Measurements from ENCODE around the gene ORAI3. TPM values are rescaled to one million over a fixed set of nuclear protein-coding genes. Genes with fewer than 3 reads are reported as not detected.

Gene ORAI3
- total RNA-seq, 1 experiment from 2014 or later: 10.8 TPM

DNA sequence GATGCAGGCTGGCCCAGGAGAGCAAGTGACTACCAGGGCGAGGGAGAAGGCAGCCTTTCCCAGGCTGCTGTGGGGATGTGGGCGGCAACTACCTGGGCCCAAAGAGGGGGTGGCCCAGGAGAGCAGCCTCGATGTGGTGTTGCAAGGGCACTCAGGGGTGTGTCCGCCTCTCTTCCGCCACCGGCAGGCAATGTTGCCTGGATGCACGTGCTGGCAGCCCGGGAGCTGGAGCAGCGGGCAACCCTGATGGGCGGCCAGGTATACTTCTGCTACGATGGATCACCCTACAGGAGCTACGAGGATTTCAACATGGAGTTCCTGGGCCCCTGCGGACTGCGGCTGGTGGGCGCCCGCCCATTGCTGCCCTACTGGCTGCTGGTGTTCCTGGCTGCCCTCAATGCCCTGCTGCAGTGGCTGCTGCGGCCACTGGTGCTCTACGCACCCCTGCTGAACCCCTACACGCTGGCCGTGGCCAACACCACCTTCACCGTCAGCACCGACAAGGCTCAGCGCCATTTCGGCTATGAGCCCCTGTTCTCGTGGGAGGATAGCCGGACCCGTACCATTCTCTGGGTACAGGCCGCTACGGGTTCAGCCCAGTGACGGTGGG, 38.8 kb downstream of the ORAI3 start:
- no peak overlapping the region for H3K27ac Mint-ChIP-seq
- H3K27me3 Mint-ChIP-seq (ENCODE audit: low read depth): no peaks in the 10 kb centered on the region
- H3K9me3 Mint-ChIP-seq: no peaks in the 10 kb centered on the region
- H3K4me3 Mint-ChIP-seq: no peak overlapping the region
- H3K36me3 Mint-ChIP-seq: no peaks in the 10 kb centered on the region; the same call in 1 of the 2 replicates
- peaks cover 6% of the 10 kb centered on the region for H3K4me1 Mint-ChIP-seq
- DNase-seq (ENCODE audit: low spot score) (no peak), ATAC-seq (no peak)
- TF ChIP-seq, protein P1, sequence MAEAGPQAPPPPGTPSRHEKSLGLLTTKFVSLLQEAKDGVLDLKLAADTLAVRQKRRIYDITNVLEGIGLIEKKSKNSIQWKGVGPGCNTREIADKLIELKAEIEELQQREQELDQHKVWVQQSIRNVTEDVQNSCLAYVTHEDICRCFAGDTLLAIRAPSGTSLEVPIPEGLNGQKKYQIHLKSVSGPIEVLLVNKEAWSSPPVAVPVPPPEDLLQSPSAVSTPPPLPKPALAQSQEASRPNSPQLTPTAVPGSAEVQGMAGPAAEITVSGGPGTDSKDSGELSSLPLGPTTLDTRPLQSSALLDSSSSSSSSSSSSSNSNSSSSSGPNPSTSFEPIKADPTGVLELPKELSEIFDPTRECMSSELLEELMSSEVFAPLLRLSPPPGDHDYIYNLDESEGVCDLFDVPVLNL (CRISPR knock-in tag; IDR thresholded peaks at IDR 0.05; ENCODE audit: borderline replicate concordance, low read depth): no peak
- TF ChIP-seq HMGA2 (CRISPR knock-in tag; IDR thresholded peaks at IDR 0.05): no peak
- TF ChIP-seq, protein P2, sequence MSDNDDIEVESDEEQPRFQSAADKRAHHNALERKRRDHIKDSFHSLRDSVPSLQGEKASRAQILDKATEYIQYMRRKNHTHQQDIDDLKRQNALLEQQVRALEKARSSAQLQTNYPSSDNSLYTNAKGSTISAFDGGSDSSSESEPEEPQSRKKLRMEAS (CRISPR knock-in tag; IDR thresholded peaks at IDR 0.05): no peak
- no peak for TF ChIP-seq SP1 (CRISPR knock-in tag; conservative IDR thresholded peaks at IDR 0.05)
- no peak for TF ChIP-seq EMX1 (CRISPR knock-in tag; IDR thresholded peaks at IDR 0.05)
- TF ChIP-seq IRF2 (CRISPR knock-in tag; IDR thresholded peaks at IDR 0.05; ENCODE audit: borderline replicate concordance, low read depth): no peak
- peak; percentile 43; the same call in 1 of the 2 replicates for TF ChIP-seq FOXP1 (CRISPR knock-in tag; IDR thresholded peaks at IDR 0.05; ENCODE audit: borderline replicate concordance)
- no peak for TF ChIP-seq JAZF1 (CRISPR knock-in tag; IDR thresholded peaks at IDR 0.05)
- TF ChIP-seq ZNF219 (CRISPR knock-in tag; IDR thresholded peaks at IDR 0.05; ENCODE audit: borderline replicate concordance): no peak
- CTCF ChIA-PET: interaction anchor here (1.0 to 3.7 kb wide), 5 partner anchors 9 to 395 kb away, joined by 4 to 79 read pairs (median 4); no protein-coding TSS in a partner anchor
- POLR2A ChIA-PET: interaction anchor here (0.6 kb wide), 1 partner anchor 462 kb away, joined by 4 read pairs; no protein-coding TSS in a partner anchor

DNA sequence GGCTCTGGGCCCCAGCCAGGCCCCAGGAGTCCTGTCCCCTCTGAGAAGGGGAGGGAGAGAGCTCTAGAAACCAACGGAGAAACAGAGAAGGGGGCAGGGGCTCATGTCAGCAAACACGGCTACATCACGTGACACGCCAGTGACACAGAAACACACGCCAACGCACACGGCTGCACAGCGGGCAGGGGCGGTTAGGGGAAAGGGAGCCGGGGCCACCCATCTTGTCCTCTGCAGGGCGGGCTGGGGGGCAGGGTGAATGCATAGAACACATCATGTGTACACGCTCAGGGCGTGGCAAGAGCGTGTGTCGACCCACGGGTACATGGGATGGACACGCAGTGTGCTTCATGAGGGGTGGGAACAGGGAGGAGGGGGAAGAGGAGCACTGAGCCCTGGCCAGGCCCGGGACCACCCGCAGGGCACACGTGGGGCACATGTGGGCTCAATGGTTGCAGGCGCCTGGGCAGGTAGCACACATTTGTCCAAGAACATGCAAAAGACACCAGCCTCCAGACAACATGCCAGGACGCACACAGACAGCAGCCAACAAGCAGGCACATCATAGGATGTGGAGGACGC, 40.7 kb downstream of the ORAI3 start:
- Mint-ChIP-seq H3K4me1 (peaks cover 6% of the 10 kb centered on the region), H3K9me3 (no peaks in the 10 kb centered on the region), H3K27ac (no peak overlapping the region), H3K36me3 (no peaks in the 10 kb centered on the region), H3K27me3 (ENCODE audit: low read depth) (no peaks in the 10 kb centered on the region), H3K4me3 (no peak overlapping the region)
- CTCF ChIA-PET: no interaction called here
- DNase-seq (ENCODE audit: low spot score) (no peak), ATAC-seq (no peak)
- POLR2A ChIA-PET: no interaction called here
- TF ChIP-seq, protein P3, sequence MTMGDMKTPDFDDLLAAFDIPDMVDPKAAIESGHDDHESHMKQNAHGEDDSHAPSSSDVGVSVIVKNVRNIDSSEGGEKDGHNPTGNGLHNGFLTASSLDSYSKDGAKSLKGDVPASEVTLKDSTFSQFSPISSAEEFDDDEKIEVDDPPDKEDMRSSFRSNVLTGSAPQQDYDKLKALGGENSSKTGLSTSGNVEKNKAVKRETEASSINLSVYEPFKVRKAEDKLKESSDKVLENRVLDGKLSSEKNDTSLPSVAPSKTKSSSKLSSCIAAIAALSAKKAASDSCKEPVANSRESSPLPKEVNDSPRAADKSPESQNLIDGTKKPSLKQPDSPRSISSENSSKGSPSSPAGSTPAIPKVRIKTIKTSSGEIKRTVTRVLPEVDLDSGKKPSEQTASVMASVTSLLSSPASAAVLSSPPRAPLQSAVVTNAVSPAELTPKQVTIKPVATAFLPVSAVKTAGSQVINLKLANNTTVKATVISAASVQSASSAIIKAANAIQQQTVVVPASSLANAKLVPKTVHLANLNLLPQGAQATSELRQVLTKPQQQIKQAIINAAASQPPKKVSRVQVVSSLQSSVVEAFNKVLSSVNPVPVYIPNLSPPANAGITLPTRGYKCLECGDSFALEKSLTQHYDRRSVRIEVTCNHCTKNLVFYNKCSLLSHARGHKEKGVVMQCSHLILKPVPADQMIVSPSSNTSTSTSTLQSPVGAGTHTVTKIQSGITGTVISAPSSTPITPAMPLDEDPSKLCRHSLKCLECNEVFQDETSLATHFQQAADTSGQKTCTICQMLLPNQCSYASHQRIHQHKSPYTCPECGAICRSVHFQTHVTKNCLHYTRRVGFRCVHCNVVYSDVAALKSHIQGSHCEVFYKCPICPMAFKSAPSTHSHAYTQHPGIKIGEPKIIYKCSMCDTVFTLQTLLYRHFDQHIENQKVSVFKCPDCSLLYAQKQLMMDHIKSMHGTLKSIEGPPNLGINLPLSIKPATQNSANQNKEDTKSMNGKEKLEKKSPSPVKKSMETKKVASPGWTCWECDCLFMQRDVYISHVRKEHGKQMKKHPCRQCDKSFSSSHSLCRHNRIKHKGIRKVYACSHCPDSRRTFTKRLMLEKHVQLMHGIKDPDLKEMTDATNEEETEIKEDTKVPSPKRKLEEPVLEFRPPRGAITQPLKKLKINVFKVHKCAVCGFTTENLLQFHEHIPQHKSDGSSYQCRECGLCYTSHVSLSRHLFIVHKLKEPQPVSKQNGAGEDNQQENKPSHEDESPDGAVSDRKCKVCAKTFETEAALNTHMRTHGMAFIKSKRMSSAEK (CRISPR knock-in tag; IDR thresholded peaks at IDR 0.05; ENCODE audit: borderline replicate concordance): no peak
- TF ChIP-seq PRRX2 (CRISPR knock-in tag; IDR thresholded peaks at IDR 0.05) (no peak), SOX15 (CRISPR knock-in tag; IDR thresholded peaks at IDR 0.05) (no peak), JAZF1 (CRISPR knock-in tag; IDR thresholded peaks at IDR 0.05) (no peak), NFATC4 (CRISPR knock-in tag; IDR thresholded peaks at IDR 0.05) (no peak), SMAD4 (CRISPR knock-in tag; IDR thresholded peaks at IDR 0.05) (no peak), ELF4 (CRISPR knock-in tag; IDR thresholded peaks at IDR 0.05; ENCODE audit: low read depth) (no peak)
- TF ChIP-seq, protein P4, sequence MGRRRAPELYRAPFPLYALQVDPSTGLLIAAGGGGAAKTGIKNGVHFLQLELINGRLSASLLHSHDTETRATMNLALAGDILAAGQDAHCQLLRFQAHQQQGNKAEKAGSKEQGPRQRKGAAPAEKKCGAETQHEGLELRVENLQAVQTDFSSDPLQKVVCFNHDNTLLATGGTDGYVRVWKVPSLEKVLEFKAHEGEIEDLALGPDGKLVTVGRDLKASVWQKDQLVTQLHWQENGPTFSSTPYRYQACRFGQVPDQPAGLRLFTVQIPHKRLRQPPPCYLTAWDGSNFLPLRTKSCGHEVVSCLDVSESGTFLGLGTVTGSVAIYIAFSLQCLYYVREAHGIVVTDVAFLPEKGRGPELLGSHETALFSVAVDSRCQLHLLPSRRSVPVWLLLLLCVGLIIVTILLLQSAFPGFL (CRISPR knock-in tag; IDR thresholded peaks at IDR 0.05; ENCODE audit: borderline replicate concordance): no peak
- TF ChIP-seq, protein P5, sequence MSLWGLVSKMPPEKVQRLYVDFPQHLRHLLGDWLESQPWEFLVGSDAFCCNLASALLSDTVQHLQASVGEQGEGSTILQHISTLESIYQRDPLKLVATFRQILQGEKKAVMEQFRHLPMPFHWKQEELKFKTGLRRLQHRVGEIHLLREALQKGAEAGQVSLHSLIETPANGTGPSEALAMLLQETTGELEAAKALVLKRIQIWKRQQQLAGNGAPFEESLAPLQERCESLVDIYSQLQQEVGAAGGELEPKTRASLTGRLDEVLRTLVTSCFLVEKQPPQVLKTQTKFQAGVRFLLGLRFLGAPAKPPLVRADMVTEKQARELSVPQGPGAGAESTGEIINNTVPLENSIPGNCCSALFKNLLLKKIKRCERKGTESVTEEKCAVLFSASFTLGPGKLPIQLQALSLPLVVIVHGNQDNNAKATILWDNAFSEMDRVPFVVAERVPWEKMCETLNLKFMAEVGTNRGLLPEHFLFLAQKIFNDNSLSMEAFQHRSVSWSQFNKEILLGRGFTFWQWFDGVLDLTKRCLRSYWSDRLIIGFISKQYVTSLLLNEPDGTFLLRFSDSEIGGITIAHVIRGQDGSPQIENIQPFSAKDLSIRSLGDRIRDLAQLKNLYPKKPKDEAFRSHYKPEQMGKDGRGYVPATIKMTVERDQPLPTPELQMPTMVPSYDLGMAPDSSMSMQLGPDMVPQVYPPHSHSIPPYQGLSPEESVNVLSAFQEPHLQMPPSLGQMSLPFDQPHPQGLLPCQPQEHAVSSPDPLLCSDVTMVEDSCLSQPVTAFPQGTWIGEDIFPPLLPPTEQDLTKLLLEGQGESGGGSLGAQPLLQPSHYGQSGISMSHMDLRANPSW (CRISPR knock-in tag; conservative IDR thresholded peaks at IDR 0.05; ENCODE audit: low read depth): no peak

All from WTC11 (cell line).